Superior temporal gyrus (tissue), 1 donor: ENCODE measurements around the gene STK11.
A peak's percentile ranks its signal among the peaks of the same experiment; 100 is the strongest.
"Not testable (repeated sequence)": the region's sequence is repeated elsewhere in the genome, so short reads cannot be mapped to it uniquely, and the experiment has no call there.

Experiments
- DNase-seq: peaks from one replicate; pipeline ENCODE4 v3.0.0-alpha.2; 2016; ENCODE audit errors: extremely low spot score

STK11 gene

DNA sequence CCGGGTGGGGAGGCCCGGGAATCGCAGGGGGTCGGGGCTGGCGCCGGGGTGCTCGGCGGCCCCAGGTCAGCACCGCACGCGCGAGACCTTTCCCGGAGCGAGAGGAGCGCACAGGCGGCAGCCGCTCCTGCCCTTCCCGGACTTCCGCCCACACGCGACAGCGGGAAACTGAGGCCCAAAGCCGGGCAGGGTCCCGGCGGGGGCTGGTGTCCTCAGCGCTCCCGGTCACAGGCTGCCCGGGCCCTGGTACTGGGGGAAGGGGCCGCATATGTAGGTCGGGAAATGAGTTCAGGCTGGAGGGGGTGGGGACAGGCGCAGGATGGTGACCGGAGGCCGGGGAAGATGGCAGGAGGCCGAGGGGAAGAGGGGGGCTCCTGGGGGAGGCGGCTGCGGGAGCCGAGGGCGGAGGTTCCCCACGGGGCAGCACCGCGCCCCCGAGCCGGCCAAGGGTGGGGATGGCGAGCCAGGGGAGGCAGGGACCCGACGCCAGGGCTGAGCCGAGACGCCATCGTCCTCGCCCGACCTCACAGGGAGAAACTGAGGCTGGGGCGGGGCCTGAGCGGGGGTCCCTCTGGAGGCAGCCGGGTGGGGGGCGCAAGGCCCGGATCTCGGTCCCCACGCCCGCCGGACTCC, 31.6 kb downstream of the STK11 start:
- no peak for DNase-seq

DNA sequence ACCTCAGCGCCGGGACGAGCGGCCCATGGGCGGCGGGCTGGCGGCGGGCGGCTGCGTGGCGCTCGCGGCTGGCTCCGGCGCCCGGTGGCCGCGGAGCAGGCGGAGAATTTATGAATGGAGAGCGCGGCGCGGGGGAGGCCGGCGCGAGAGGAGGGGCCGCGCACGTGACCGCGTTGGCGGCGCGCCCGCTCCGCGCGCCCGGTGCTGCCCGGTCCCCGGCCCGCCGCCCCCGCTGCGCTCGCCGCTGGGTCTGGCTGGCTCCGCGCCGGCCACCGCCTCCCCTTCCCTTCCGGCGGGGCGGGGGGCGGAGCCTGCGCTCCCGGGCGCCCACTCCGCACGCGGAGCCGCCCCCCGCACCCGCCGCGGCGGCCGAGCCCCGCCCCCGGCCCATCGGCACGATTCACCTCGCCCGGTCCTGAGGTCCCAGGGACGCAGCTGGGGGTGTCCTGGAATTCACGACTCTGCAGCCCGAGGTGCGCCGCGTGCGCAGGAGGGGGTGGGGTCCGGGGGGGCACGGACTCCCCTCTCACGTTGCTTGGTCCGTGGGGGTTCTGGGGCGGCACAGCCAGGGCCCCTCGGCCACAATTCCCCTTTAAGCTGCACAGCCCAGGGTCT, 32.3 kb downstream of the STK11 start, which contains the start of gene CBARP:
TSS of gene CBARP (minus strand) at position 252 of the 615 bp plus-strand sequence. CDS start 1,905 bp downstream, outside the sequence.
- no peak for DNase-seq

DNA sequence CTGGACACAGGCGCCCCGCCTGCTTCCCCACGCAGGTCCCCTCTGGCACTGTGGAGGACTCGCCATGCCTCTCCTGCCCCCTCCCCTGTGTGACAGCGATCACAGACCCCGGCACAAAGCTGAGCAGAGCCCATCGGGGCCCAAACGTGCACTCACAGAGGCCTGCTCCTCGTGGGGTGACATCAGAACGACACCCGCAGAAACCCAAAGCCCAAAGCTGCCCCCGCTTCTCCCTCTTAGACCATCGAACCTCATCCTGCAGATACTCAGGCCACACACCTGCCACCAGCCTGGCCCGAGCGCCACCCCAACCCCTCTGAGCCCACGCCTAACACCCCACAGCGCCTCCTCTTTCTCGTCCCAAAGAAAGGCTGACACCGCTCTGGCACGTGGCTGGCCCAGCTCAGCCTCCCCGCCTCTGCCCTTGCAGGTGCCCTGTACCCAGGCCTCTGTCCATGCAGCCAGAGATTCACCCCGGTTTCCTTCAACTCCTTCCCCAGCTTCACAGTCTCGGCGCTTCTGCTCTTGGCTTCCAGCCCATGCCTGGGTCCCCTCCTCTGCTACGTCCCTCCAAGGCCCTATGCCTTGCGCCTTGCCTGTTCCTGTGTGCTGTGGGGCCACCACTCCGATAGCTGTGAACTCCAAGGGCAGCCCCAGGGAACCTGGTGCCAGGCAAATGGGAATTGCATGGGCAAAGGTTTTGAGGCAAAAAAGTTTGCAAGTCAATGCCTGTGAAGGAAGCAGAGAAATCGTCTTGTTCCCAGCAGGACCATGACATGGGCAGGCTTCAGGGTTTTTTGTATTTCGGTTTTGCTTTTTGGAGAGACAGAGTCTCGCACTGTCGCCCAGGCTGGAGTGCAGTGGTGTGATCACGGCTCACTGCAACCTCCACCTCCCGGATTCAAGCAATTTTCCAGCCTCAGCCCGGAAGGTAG, 33.1 kb downstream of the STK11 start:
- DNase-seq, result no peak

DNA sequence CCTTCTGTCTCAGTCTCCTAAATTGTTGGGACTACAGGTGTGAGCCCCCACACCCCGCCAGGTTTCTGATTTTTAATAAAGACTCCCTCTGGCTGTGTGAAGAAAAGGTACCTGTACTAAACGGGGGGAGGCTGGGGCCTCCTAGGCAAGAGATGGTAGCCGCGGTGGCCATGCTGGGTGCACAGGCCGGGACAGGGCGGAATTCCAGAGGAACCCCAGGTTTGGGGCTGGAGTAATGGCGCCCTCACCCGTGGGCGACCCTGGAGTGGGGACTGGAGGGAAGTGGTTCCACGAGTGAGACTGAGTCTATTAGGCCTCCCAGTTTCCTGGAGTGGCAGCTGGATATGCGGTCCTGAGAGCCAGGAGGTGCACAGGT, 33.8 kb downstream of the STK11 start:
- DNase-seq, result no peak

DNA sequence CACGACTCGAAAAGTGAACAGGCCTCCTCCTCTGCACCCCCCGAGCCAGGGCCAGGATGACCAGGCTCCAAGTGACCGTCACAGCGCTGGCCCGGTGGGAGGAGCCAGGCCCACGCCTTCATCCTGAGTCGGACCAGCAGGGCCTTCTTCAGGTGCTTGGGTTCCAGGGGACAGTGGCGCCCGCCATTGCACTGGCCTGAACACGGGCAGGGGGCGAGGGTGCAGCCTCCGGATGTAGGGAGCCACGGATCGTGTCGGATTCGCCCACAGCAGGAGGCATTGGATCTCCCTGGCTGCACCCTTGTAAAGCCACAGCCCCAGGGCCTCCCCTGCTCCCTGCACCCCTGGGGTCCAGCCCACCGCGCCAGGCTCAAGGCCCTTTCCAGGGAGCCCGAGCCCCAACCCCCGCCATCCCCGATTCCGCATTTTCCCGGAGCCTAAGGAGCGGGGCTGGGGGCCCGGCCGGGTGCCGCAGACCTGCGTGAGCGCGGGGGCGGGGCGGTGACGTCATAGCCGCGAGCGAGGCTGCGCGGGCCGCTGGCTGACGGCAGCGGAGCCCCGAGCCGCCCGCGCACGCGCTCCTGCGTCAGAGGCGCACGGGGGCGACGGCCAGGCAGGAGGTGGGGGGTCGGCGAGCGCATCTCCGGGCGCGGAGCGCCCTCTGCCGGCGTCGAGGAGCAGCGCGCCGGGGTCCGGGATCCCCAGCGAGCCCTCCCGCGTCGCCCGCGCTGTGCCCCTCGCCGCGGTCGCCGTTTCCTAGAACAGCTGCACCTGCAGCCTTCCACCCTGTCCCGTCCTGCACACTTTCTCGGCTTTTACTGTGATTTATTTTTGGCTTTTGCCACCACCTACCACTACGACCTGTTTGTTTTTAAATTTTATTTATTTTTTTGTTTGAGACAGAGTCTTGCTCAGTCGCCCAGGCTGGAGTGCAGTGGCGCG, 34.5 kb downstream of the STK11 start:
- peak; percentile 85 for DNase-seq

DNA sequence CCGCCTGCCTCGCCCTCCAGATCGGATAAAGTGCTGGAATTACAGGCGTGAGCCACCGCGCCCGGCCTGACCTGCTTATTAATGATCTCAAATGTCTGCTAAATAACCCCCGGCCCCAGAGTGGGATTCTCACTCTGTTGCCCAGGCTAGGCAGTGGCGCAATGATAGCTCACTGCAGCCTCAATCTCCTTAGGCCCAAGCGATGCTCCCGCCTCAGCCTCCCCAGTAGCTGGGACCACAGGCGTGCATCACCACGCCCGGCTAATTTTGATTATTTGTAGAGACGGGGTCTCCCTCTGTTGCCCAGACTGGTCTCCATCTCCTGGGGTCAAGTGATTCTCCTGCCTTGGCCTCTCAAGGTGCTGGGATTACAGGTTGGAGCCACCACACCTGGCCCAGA, 35.3 kb downstream of the STK11 start:
- DNase-seq, result no peak

DNA sequence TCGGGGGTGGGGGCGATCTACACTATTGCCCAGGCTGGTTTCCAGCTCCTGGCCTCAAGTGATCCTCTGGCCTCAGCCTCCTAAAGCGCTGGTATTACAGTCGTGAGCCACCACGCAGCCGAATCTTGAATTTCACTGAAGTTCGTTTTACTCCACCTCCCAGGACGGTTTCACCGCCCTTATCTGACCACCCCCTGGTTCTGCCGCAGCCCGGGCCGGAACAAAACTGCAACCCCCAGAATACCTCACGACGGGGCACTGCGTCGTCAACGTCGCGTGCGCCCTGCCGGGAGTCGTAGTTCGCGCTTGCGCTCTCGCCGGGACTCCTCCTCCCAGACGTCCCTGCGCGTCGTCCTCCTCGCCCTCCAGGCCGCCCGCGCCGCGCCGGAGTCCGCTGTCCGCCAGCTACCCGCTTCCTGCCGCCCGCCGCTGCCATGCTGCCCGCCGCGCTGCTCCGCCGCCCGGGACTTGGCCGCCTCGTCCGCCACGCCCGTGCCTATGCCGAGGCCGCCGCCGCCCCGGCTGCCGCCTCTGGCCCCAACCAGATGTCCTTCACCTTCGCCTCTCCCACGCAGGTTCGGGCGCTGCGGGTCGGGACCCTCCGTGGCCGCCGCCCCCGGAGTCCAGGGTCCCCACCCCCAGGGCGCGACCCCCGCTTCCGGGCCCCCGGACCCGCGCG, 36.0 kb downstream of the STK11 start, which contains the start of gene ATP5F1D:
TSS of gene ATP5F1D (plus strand) at position 335 of the 679 bp plus-strand sequence. CDS start at position 435, 100 bp downstream.
- peak; percentile 96 for DNase-seq

DNA sequence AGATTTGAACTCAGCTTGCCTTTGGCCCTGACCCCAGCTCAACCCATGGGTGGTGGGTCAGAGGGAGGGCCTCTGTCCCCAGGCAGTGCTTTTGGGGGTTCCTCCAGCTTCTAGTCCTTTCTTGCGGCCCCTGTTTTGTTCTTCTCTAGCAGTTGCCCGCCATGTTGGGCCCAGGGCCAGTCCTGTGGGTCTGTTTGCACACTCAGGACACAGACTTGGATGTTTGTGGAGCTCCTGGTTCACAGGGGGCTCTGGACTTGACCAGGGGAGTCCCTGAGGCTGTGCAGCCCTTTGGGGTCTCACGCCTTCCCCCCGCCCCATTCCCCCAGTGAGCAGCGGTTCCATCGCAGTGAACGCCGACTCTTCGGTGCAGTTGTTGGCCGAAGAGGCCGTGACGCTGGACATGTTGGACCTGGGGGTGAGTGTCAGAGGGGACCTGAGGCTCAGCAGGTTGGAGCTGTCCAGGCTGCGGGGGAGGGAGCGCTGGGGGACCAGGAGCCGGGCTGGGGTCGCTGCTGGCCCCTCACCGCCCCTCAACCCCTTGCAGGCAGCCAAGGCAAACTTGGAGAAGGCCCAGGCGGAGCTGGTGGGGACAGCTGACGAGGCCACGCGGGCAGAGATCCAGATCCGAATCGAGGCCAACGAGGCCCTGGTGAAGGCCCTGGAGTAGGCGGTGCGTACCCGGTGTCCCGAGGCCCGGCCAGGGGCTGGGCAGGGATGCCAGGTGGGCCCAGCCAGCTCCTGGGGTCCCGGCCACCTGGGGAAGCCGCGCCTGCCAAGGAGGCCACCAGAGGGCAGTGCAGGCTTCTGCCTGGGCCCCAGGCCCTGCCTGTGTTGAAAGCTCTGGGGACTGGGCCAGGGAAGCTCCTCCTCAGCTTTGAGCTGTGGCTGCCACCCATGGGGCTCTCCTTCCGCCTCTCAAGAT, 38.5 kb downstream of the STK11 start:
- peak; percentile 83 for DNase-seq

DNA sequence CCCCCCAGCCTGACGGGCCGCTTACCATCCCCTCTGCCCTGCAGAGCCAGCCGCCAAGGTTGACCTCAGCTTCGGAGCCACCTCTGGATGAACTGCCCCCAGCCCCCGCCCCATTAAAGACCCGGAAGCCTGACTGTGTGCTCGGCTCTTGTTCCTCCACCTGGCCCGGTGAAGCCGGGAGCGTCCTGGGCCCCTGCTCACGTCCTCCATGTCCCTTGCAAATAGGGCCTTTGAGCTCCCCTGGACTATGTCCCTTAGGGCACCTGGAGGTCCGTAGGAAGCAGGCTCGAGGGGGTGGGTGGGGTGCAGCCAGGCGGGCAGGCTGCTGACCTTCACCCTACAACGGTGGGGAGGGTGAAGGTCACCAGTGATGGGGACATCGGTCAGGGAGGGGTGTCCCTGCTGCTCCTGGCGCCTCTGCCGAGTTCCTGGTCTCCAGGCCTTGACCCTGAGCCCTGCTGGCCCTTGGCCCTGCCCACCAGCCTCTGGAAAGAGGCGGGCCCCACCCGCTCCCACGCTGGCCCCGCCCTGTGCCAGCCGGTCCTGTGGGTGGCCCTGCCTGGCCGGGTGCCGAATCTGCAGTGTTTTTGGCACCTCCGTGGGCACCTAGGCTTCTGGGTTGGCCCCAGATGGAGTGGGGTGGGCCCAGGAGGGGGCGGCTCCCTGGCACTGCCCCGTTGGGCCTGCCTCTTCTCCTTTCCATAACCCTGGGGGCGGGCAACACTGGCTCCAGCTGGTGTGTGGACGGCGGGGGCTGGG, 39.3 kb downstream of the STK11 start:
- DNase-seq, result peak; percentile 9

DNA sequence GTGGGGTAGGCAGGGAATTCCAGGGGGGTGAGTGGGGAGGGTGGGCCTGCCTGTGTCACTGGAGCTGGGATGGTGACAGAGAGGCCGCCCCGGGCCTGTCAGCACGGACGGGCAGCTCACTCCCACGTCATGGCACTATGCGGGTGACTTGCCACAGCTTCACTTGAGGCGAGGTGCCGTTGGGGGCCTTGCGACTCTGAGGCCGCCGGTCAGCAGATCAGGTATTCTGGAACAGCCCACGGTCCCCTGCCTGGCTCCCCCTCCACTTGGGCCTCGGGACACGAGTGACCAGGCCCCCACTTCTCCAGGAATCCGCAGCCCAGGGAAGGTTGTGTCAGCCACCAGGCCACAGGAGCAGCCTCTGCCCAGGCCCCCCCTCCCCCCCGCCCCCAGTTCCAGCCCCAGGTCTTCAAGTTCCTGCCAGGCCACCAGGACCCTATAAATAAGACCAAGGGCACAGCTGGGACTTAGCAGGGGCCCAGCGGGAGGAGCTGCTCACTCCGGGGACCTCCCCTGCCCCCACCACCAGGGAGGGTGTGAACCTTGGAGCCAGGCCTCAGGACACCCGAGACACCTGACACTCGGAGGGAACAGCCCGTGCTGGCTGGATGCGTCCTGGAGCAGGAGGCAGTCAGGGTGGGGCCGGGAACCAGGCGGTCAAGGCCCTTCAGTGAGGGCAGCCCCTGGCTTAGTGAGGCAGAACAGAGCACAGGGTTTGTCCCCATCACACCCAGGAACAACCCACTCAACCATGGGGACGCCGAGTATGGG, 40.1 kb downstream of the STK11 start:
- DNase-seq, result no peak

DNA sequence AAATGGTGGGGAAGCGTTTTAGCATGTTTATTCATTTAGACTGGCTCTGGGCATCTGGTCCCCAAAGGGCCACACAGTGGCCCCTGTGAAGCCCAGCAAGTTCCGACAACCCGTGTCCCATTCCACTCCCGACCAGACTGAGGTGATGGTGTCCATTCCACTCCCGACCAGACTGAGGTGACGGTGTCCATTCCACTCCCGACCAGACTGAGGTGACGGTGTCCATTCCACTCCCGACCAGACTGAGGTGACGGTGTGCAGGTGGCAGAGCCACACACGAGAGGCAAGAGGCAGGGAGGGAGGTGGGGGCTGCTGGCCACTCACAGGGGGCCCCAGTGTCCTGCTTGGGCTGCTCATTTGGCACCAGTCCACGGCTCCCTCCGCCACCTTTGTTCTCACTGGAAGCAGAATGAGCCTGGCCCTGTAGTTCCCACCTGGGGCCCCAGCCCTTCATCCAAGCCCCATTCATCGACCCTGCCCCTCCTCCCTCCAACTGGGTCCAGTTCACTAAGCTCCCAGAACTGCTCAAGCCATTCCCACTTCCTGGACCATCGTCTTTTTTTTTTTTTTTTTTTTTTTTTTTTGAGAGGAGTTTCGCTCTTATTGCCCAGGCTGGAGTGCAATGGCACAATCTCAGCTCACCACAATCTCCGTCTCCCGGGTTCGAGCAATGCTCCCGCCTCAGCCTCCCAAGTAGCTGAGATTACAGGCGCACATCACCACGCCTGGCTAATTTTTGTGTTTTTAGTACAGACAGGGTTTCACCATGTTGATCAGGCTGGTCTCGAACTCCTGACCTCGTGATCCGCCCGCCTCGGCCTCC, 40.9 kb downstream of the STK11 start:
- DNase-seq, result not testable (repeated sequence)

DNA sequence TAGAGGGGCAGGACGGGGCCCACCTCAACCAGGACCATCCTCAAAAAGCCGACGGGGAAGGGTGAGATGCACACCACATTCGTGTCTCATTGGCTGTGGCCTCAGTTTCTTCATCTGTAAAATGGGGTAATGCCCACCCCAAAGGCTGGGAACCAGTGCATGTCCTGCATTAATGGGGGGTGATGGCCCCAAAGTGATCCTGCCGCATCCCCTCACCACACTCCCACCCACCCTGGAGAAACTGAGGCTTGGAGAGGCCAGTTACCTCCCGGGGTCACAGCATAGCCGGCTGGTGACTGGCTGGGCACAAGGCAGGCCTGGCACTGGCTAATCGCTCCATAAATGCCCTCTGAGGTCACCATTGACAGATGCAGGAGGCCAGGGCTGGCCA, 42.2 kb downstream of the STK11 start:
- DNase-seq, result no peak

DNA sequence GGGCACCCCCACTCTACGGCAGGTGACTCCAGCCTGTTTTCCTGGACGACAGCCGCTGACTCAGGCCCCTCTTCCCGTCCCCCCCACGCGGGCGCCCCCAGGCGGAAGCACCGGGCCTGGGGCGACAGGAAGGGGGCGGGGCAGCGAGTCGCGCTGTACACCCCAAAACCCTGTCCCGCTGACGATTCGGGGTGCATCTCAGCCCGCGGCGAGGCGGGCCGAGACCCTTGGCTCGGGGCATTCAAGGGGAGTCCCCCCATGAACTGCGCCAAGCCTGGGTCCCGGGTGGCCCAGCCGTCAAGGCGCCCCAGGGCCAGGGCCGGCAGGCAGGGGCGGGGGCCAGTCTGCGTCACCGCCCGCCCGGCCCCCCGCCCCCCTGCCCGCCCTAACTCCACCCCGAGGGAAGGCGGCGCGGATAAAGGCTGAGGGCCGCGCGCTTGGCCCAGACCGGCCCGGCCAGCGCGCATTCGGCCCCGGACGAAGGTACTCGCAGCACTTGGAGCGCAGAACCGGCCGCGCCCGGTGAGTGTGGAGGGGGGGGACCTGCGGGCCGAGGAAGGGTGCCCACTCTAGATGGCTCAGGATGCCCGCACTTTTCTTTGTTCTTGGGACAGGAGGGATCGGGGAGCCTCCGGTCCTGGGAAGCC, 42.7 kb downstream of the STK11 start, which contains the start of gene MIDN:
TSS of gene MIDN (plus strand) at position 445 of the 647 bp plus-strand sequence. CDS start 1,714 bp downstream, outside the sequence.
- peak; percentile 22 for DNase-seq

DNA sequence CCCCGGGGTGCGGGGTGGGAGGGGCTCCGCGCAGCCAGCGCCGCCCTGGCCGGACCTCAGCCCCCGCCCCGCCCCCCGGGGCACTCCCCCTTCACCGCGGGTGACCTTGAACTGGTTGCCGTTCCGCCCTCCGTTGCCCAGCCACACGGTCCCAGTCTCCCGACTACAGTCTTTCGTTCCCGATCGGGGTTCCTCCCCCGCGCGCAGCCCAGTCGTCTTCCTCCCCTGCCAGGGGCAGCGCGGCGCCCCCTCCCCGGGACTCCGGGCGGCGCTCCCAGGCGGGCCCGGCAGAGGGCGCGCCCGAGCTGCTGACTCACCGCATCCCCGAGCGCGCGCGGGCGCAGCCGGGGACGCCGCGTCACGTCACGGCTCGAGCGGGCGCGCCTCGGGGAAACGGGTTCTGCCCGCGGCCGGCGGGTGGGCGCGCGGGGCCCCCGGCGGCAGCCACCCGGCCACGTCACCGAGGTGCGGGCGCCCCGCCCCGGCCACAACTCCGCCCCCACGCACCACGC, 43.3 kb downstream of the STK11 start:
- peak; percentile 75 for DNase-seq

DNA sequence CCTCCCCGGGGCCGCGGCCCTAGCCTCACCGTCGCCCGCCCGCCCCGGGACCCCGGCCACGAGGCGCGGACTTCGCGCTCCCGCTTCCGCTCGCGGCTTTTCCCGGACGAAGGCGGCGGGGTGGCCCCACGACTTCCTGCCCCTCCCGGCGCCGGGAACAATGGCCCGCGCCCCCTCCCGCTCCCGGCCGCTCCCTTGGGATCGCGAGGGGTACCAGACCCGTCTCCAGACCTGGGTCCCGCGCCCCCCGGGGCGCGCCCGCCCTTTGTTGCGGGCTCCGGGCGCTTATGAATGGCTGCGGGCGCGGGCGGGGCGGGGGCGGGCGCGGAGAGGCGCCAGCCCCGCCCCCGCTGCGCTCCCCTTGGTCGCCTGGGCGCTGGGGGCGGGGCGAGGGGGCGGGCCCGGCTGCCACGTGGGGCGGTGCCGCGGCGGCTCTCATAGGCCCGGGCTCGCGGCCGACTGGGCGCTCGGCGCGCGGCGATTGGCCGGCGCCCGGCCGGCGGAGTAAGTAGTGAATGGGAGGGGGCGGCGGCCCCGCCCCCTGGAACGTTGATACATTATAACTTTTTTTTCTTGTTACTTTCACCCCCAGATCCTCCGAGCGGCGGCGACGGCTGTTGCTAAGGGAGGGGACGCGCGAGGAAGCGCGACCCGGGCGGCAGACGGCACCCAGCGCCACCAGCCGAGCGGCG, 43.9 kb downstream of the STK11 start:
- peak; percentile 88 for DNase-seq

DNA sequence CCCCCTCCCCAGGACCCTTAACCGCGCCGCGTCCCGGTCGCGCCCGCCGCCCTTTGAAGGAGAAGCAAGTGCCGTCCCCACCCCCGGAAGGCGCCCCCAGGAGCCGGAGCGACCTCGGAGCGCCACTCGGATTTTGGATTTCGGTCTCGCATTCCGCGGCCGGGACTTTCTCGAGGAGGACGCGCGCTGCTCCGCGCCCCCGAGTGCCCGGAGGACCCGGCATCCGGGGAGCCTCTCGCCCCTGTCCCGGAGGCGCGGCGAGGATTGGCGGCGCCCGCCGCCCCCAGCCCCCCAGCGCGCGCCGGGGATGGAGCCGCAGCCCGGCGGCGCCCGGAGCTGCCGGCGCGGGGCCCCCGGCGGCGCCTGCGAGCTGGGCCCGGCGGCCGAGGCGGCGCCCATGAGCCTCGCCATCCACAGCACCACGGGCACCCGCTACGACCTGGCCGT, 44.4 kb downstream of the STK11 start:
- DNase-seq, result no peak
